IPS-20b (cell line): Measurements from ENCODE around the gene UPB1.
A peak's percentile ranks its signal among the peaks of the same experiment; 100 is the strongest.
"Not testable (repeated sequence)": the region's sequence is repeated elsewhere in the genome, so short reads cannot be mapped to it uniquely, and the experiment has no call there.

Source experiments
- H3K27ac ChIP-seq: one replicate; pipeline ENCODE4 v1.5.1; 2013; ENCODE audit warnings: low read length
- H3K27me3 ChIP-seq: 2 replicates; pipeline ENCODE4 v1.6.1; 2013; ENCODE audit warnings: mild to moderate bottlenecking, low read length, inconsistent platforms; ENCODE audit not compliant: insufficient read depth
- H3K36me3 ChIP-seq: 2 replicates; pipeline ENCODE4 v1.6.1; 2013; ENCODE audit warnings: low read depth, mild to moderate bottlenecking, inconsistent platforms, low read length, moderate library complexity; ENCODE audit not compliant: insufficient read depth
- H3K4me1 ChIP-seq: 2 replicates; pipeline ENCODE4 v1.6.1; 2013; ENCODE audit warnings: mild to moderate bottlenecking, control low read depth, inconsistent platforms, low read length, moderate library complexity; ENCODE audit not compliant: insufficient read depth
- H3K4me3 ChIP-seq: 2 replicates; pipeline ENCODE4 v1.5.1; 2013; ENCODE audit warnings: mild to moderate bottlenecking, low read length, inconsistent platforms
- H3K9ac ChIP-seq: 2 replicates; pipeline ENCODE4 v1.6.1; 2013; ENCODE audit warnings: low read depth, mild to moderate bottlenecking, inconsistent platforms, low read length, moderate library complexity
- H3K9me3 ChIP-seq: 2 replicates; pipeline ENCODE4 v1.6.1; 2013; ENCODE audit warnings: mild to moderate bottlenecking, low read depth, low read length, inconsistent platforms; ENCODE audit not compliant: insufficient read depth

UPB1 gene

DNA sequence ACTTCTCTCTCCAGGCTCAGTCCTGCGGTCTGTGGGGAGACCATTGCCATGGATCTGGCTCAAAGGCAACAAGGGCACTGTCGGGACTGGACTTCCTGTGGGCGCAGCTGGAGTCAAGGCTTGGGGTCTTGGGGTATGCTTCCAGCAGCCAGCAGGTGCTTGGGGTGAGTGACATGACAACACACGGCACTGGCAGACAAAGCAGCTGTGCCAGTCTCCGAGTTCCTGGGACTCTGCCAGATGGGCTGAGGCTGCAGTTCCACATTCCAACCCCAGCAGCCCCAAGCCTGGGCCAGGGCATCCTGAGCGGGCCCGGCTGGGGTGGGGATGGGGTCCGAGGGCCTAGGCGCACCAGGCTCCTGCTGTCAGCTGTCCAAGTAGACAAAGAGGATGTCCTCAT is 47.5 kb downstream of the UPB1 start:
- Histone ChIP-seq H3K27ac (no peak overlapping the region), H3K36me3 (peaks cover 64% of the 10 kb centered on the region), H3K9me3 (no peaks in the 10 kb centered on the region), H3K9ac (no peak overlapping the region), H3K4me1 (no peaks in the 10 kb centered on the region), H3K4me3 (no peak overlapping the region), H3K27me3 (no peaks in the 10 kb centered on the region)

DNA sequence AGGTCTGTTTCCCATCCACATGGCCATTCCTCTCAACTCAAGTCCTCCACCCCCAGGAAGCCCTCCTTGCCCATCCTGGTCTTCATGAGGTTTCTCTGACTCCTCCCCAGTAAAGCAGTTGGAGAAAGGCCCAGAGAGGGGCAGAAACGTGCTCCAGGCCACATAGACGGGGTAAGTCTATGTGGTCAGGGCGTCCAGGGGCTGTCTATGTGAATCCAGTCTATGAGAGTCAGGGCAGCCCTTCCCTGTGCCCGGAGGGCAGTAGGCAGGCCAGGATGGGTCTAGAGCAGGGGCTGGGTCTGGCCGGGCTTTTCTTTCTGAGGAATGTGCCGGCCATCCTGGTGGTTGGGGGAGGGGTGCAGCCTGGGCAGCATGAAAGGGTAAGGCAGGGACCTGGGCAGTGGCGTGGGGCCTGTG is 48.1 kb downstream of the UPB1 start:
- H3K27me3 ChIP-seq = no peaks in the 10 kb centered on the region
- H3K4me3 ChIP-seq = no peak overlapping the region
- no peaks in the 10 kb centered on the region for H3K9me3 ChIP-seq
- no peaks in the 10 kb centered on the region for H3K4me1 ChIP-seq
- no peak overlapping the region for H3K27ac ChIP-seq
- H3K9ac ChIP-seq = no peak overlapping the region
- peaks cover 69% of the 10 kb centered on the region for H3K36me3 ChIP-seq

DNA sequence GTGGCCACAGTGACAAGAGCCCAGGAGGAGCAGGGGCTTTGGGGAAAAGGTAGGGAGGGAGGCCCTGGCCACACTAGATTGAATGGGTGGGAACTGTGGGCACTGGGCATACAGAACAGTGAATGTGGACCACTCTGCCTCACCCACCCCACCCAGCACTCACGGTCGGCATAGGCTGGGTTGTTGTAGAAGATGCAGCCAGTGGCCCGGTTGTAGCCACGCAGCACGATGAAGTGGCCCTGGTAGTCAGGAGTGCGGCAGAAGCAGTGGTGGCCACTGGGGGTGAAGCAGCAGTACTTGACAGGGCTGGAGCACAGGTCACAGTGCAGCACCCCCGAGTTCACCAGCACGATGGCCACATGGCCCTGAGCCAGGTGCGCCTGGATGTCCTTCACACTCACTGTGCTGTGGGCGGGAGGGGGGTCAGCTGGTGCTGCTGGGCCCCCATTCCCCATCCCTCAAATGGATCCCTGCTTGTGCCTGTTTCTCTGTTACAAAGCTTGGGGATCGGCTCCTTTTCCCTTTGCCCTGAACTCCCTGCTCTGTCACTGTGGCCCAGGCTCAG is 48.6 kb downstream of the UPB1 start:
- no peaks in the 10 kb centered on the region for H3K4me1 ChIP-seq
- no peak overlapping the region for H3K9ac ChIP-seq
- peaks cover 72% of the 10 kb centered on the region for H3K36me3 ChIP-seq
- no peaks in the 10 kb centered on the region for H3K9me3 ChIP-seq
- no peak overlapping the region for H3K4me3 ChIP-seq
- H3K27me3 ChIP-seq = no peaks in the 10 kb centered on the region
- H3K27ac ChIP-seq = no peak overlapping the region

- Histone ChIP-seq H3K4me3 (no peak overlapping the region), H3K9me3 (no peaks in the 10 kb centered on the region), H3K9ac (no peak overlapping the region), H3K27me3 (no peaks in the 10 kb centered on the region), H3K27ac (no peak overlapping the region), H3K36me3 (peaks cover 40% of the 10 kb centered on the region), H3K4me1 (peaks cover 3% of the 10 kb centered on the region; the same call in 1 of the 2 replicates)
These were observed 53.7 kb downstream of the UPB1 start for GRCh38 chr22:24548812-24549211.

GRCh38 chr22:24550028-24550901 is 55.1 kb downstream of the UPB1 start:
- no peak overlapping the region for H3K4me3 ChIP-seq
- peaks cover 7% of the 10 kb centered on the region; the same call in 1 of the 2 replicates for H3K4me1 ChIP-seq
- no peaks in the 10 kb centered on the region for H3K27me3 ChIP-seq
- H3K36me3 ChIP-seq = peaks cover 30% of the 10 kb centered on the region
- no peak overlapping the region for H3K27ac ChIP-seq
- H3K9me3 ChIP-seq = no peaks in the 10 kb centered on the region
- no peak overlapping the region for H3K9ac ChIP-seq

- H3K36me3 ChIP-seq = peaks cover 30% of the 10 kb centered on the region
- H3K9me3 ChIP-seq = no peaks in the 10 kb centered on the region
- H3K4me3 ChIP-seq = no peak overlapping the region
- H3K4me1 ChIP-seq = peaks cover 7% of the 10 kb centered on the region; the same call in 1 of the 2 replicates
- no peaks in the 10 kb centered on the region for H3K27me3 ChIP-seq
- no peak overlapping the region for H3K9ac ChIP-seq
- no peak overlapping the region for H3K27ac ChIP-seq
These were observed 55.8 kb downstream of the UPB1 start for GRCh38 chr22:24550902-24551435.

- H3K4me1 ChIP-seq = peaks cover 10% of the 10 kb centered on the region
- H3K36me3 ChIP-seq = peaks cover 20% of the 10 kb centered on the region
- peak overlapping the region; percentile 95; the same call in 1 of the 2 replicates for H3K9ac ChIP-seq
- not testable (repeated sequence) for H3K27ac ChIP-seq, H3K9me3 ChIP-seq, H3K27me3 ChIP-seq, H3K4me3 ChIP-seq
These were observed 57.6 kb downstream of the UPB1 start for GRCh38 chr22:24552503-24553286.

GRCh38 chr22:24553597-24554312 is 58.6 kb downstream of the UPB1 start:
- H3K36me3 ChIP-seq = peaks cover 23% of the 10 kb centered on the region

DNA sequence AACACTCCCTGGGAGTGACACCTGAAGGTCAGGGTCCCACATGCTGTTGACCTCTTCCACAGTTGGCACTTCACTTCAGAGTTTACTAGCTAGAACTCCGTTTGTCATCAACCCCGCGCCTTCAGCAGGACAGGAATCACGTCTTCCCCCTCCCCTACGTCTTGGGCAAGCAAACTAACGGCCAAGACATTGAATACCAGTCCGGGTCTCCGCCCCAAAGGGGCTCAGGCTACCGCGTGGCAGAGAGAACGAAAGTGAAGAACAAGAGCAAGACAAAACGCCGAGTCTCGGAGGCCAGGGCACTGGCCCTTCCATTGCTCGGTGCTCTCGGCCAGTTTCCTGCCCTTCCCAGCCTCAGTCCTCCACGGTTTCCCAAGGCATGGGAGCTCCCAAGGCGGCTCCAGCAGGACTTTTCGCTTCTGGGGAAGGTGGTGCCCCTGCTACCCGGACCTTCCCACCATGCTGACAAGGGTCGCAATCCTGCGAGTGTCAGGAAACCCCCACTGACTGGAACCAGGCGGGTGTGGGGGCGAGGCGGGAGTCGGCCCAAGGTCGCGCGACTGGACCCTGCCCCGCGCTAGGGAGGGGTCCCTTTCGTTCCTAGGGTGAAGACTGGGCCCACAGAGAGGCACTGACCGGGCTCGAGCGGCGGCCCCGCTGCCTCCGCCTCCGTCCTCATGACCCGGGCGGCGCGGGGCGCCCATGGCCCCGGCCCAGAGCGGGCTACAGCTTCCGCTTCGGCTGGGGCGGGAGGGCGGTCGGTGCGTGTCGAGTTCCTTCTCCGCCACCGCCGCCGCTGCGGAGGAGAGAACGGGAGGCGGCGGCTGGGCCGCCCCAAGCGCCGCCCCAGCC is 59.4 kb downstream of the UPB1 start, which contains the start of gene GUCD1:
TSS of gene GUCD1 (minus strand) at position 826 of the 852 bp plus-strand sequence. CDS start at position 679, 147 bp downstream.
- Histone ChIP-seq H3K9me3 (no peaks in the 10 kb centered on the region), H3K4me3 (peak within 1 kb of the TSS; percentile 98), H3K4me1 (peaks cover 10% of the 10 kb centered on the region), H3K36me3 (peaks cover 31% of the 10 kb centered on the region), H3K27me3 (no peaks in the 10 kb centered on the region), H3K27ac (peak within 1 kb of the TSS; percentile 100), H3K9ac (peak within 1 kb of the TSS; percentile 99)

More at GRCh38 chr22:24553597-24554312, 58.6 kb downstream of the UPB1 start:
- Histone ChIP-seq H3K4me3 (peak overlapping the region; percentile 98), H3K9ac (peak overlapping the region; percentile 95), H3K9me3 (no peaks in the 10 kb centered on the region), H3K27me3 (no peaks in the 10 kb centered on the region), H3K4me1 (peaks cover 10% of the 10 kb centered on the region), H3K27ac (peak overlapping the region; percentile 16)
